Thoracic aorta (tissue), 2 donors: Measurements from ENCODE around the gene EPGN. TPM values are rescaled to one million over a fixed set of nuclear protein-coding genes. Genes with fewer than 3 reads are reported as not detected.

Experiments used
- ATAC-seq: fragments of 150-250 bp; one replicate; pipeline ENCODE4 v1.8.0; 2017; ENCODE audit warnings: low read depth; ENCODE audit not compliant: insufficient number of reproducible peaks, low FRiP score
- DNase-seq: peaks from one replicate; pipeline ENCODE4 v3.0.0-alpha.2; 2020; ENCODE audit warnings: low spot score
- H3K27ac ChIP-seq, 2 donors: fragments of 200-600 bp; sonication (generic); 1 replicate in 1 of 2; 2 replicates in 1 of 2; pipeline ENCODE4 v1.5.1; 2016; ENCODE audit warnings: mild to moderate bottlenecking in 2 of 2, moderate library complexity in 2 of 2
- H3K27me3 ChIP-seq: fragments of 200-600 bp; sonication (generic); replicated peaks from 2 replicates; pipeline ENCODE4 v1.6.0; 2016; ENCODE audit warnings: mild to moderate bottlenecking; ENCODE audit not compliant: insufficient read depth
- H3K36me3 ChIP-seq: fragments of 200-600 bp; sonication (generic); one replicate; pipeline ENCODE4 v1.5.1; 2016
- H3K4me1 ChIP-seq, 2 donors: fragments of 200-600 bp; sonication (generic); 1 replicate in 1 of 2; 2 replicates in 1 of 2; pipeline versions ENCODE4 v1.5.1 to v1.6.0; 2016; ENCODE audit warnings: low read depth in 2 of 2, mild to moderate bottlenecking in 1 of 2; ENCODE audit not compliant: control insufficient read depth in 1 of 2
- H3K4me3 ChIP-seq: fragments of 200-600 bp; sonication (generic); 2 replicates; pipeline ENCODE4 v1.5.1; 2016; ENCODE audit warnings: mild to moderate bottlenecking
- H3K9me3 ChIP-seq: fragments of 200-600 bp; sonication (generic); 2 replicates; pipeline ENCODE4 v1.5.1; 2016
- total RNA-seq, 2 donors: library from RNA; depleted of rRNA; stranded (reverse); fragments of >200 nt; gene quantifications; one replicate each; pipeline versions ENCODE4 v1.1.0 to v1.2.3, GENCODE V29; 2016
- TF ChIP-seq, protein P1 (sequence below): fragments of 200-600 bp; sonication (generic); IDR thresholded peaks from one replicate; pipeline ENCODE4 v1.5.1; 2019; ENCODE audit warnings: antibody characterized with exemption

EPGN gene
- total RNA-seq, 2 donors from 2014 or later, result 1.6 TPM; not detected in 1

DNA sequence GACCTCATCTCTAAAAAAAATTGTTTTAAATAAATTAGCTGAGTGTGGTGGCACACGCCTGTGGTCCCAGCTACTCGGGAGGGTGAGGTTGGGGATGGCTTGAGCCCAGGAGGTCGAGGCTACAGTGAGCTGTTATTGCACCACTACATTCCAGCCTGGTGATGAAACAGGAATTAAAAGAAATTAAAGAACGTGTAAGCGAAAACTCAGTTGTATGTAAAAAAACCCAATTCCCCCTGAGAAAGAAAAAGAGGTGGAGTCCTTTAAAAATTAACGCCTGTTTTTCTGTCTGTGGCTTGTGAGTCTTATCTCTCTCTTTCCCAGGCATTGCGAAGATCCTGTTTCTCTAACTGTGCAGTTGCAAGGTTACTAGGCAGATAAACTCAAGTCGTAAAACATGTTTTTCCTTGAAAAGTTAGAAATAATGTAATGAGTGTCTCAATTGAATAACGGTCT, 22.1 kb downstream of the EPGN start:
- H3K27me3 ChIP-seq, result no peaks in the 10 kb centered on the region
- DNase-seq, result no peak
- ATAC-seq, result no peak
- H3K4me3 ChIP-seq, result no peak overlapping the region
- H3K27ac ChIP-seq, result no peak overlapping the region
- TF ChIP-seq, protein P1, sequence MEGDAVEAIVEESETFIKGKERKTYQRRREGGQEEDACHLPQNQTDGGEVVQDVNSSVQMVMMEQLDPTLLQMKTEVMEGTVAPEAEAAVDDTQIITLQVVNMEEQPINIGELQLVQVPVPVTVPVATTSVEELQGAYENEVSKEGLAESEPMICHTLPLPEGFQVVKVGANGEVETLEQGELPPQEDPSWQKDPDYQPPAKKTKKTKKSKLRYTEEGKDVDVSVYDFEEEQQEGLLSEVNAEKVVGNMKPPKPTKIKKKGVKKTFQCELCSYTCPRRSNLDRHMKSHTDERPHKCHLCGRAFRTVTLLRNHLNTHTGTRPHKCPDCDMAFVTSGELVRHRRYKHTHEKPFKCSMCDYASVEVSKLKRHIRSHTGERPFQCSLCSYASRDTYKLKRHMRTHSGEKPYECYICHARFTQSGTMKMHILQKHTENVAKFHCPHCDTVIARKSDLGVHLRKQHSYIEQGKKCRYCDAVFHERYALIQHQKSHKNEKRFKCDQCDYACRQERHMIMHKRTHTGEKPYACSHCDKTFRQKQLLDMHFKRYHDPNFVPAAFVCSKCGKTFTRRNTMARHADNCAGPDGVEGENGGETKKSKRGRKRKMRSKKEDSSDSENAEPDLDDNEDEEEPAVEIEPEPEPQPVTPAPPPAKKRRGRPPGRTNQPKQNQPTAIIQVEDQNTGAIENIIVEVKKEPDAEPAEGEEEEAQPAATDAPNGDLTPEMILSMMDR, result no peak
- H3K9me3 ChIP-seq, result no peaks in the 10 kb centered on the region
- no peaks in the 10 kb centered on the region for H3K4me1 ChIP-seq
- no peaks in the 10 kb centered on the region for H3K36me3 ChIP-seq

GRCh38 chr4:74331252-74331651, 23.0 kb downstream of the EPGN start:
- ATAC-seq, result no peak
- Histone ChIP-seq H3K4me3 (no peak overlapping the region), H3K27me3 (no peaks in the 10 kb centered on the region), H3K36me3 (no peaks in the 10 kb centered on the region), H3K4me1 (no peaks in the 10 kb centered on the region), H3K27ac (no peak overlapping the region), H3K9me3 (no peaks in the 10 kb centered on the region)
- DNase-seq, result no peak
- TF ChIP-seq, protein P1, result no peak

GRCh38 chr4:74331944-74332343, 23.7 kb downstream of the EPGN start:
- ATAC-seq (no peak), DNase-seq (no peak)
- H3K9me3 ChIP-seq, result no peaks in the 10 kb centered on the region
- no peak overlapping the region for H3K27ac ChIP-seq
- no peaks in the 10 kb centered on the region for H3K27me3 ChIP-seq
- H3K4me1 ChIP-seq, result no peaks in the 10 kb centered on the region
- TF ChIP-seq, protein P1, result no peak
- H3K36me3 ChIP-seq, result no peaks in the 10 kb centered on the region
- H3K4me3 ChIP-seq, result no peak overlapping the region

GRCh38 chr4:74334636-74335035, 26.4 kb downstream of the EPGN start:
- Histone ChIP-seq H3K27me3 (no peaks in the 10 kb centered on the region), H3K4me3 (no peak overlapping the region), H3K27ac (no peak overlapping the region), H3K4me1 (no peaks in the 10 kb centered on the region), H3K36me3 (no peaks in the 10 kb centered on the region), H3K9me3 (no peaks in the 10 kb centered on the region)
- TF ChIP-seq, protein P1, result no peak
- ATAC-seq, result no peak
- no peak for DNase-seq

GRCh38 chr4:74335341-74336021, 27.2 kb downstream of the EPGN start:
- Histone ChIP-seq H3K9me3 (no peaks in the 10 kb centered on the region), H3K27me3 (no peaks in the 10 kb centered on the region), H3K4me3 (no peak overlapping the region), H3K27ac (no peak overlapping the region), H3K4me1 (no peaks in the 10 kb centered on the region), H3K36me3 (no peaks in the 10 kb centered on the region)
- ATAC-seq, result peak; percentile 50
- no peak for DNase-seq
- TF ChIP-seq, protein P1, result no peak
